ENCODE results near the gene SIX2.

SIX2 gene

DNA sequence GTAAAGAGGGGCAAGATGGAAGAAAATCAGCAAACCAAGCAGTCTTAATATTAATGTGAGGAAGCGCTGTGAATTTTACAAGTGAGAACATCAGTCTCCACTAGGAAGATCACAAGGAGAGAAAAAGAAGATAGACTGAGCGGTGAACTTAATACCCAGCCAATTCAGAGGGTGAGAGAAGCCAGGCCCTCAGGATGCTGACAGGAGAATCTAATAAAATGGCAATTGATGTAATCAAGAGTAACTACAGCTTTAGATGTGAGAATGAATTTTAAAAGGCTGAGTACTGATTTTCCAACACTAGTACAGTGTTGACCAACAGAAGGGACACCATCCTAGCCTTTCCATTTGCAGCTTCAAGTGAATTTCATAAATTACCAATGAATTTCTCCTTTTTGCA is 35.7 kb upstream of the SIX2 start:
- Histone ChIP-seq H2AK5ac (ENCODE audit: low read length) (no peak overlapping the region), H3K4me2 (ENCODE audit: low read length) (no peak overlapping the region), H3K9me3 (ENCODE audit: insufficient read depth, low read depth, low read length) (peaks cover 1% of the 10 kb centered on the region), H3K36me3 (ENCODE audit: control insufficient read depth in 1 of 2, insufficient read depth in 2 of 2, low read length in 2 of 2) (no peaks in the 10 kb centered on the region), H3K79me2 (ENCODE audit: control insufficient read depth, insufficient read depth, low read length, poor library complexity) (no peaks in the 10 kb centered on the region), H3K27me3 (ENCODE audit: insufficient read depth, low read length) (peaks cover 2% of the 10 kb centered on the region), H3K4me1 (ENCODE audit: control insufficient read depth in 1 of 2, insufficient read depth in 2 of 2, low read length in 2 of 2) (no peaks in the 10 kb centered on the region), H2AFZ (ENCODE audit: insufficient read depth, low read length, poor library complexity) (no peak overlapping the region), H3K4me3 (ENCODE audit: low read depth, low read length) (no peak overlapping the region), H4K8ac (ENCODE audit: low read depth, low read length) (no peak overlapping the region), H2BK5ac (ENCODE audit: low read depth, low read length, poor library complexity) (no peak overlapping the region), H2BK12ac (ENCODE audit: low read length) (no peak overlapping the region), H3K79me1 (ENCODE audit: low read length) (no peaks in the 10 kb centered on the region), H4K91ac (ENCODE audit: low read depth, low read length) (no peak overlapping the region), H3K14ac (ENCODE audit: low read length) (no peak overlapping the region), H3K27ac (ENCODE audit: low read depth, low read length) (no peak overlapping the region), H3K4ac (ENCODE audit: low read depth, low read length) (no peak overlapping the region), H3K9ac (ENCODE audit: low read length) (no peak overlapping the region), H3K18ac (ENCODE audit: low read length) (no peak overlapping the region), H3K23ac (ENCODE audit: low read length) (no peak overlapping the region), H2BK120ac (ENCODE audit: insufficient read depth, low read length, poor library complexity) (no peak overlapping the region), H4K12ac (ENCODE audit: low read depth, low read length) (no peak overlapping the region)
- no CpG with 5 or more reads among the region's 2 CpGs for WGBS (ENCODE audit: extremely low coverage, insufficient coverage, insufficient read length)
- DNase-seq: no peak

GRCh38 chr2:45043174-45043573 is 33.9 kb upstream of the SIX2 start:
- H3K4me1 ChIP-seq (ENCODE audit: control insufficient read depth in 1 of 2, insufficient read depth in 2 of 2, low read length in 2 of 2): no peaks in the 10 kb centered on the region
- H3K14ac ChIP-seq (ENCODE audit: low read length): no peak overlapping the region
- no peak overlapping the region for H2AFZ ChIP-seq (ENCODE audit: insufficient read depth, low read length, poor library complexity)
- H3K4me3 ChIP-seq (ENCODE audit: low read depth, low read length): no peak overlapping the region
- H4K8ac ChIP-seq (ENCODE audit: low read depth, low read length): no peak overlapping the region
- no CpG with 5 or more reads among the region's 6 CpGs for WGBS (ENCODE audit: extremely low coverage, insufficient coverage, insufficient read length)
- H4K12ac ChIP-seq (ENCODE audit: low read depth, low read length): no peak overlapping the region
- no peak overlapping the region for H2BK12ac ChIP-seq (ENCODE audit: low read length)
- no peak overlapping the region for H3K4ac ChIP-seq (ENCODE audit: low read depth, low read length)
- no peak overlapping the region for H3K23ac ChIP-seq (ENCODE audit: low read length)
- H3K79me1 ChIP-seq (ENCODE audit: low read length): no peaks in the 10 kb centered on the region
- no peak overlapping the region for H3K4me2 ChIP-seq (ENCODE audit: low read length)
- H3K27me3 ChIP-seq (ENCODE audit: insufficient read depth, low read length): peaks cover 2% of the 10 kb centered on the region
- H3K79me2 ChIP-seq (ENCODE audit: control insufficient read depth, insufficient read depth, low read length, poor library complexity): no peaks in the 10 kb centered on the region
- no peak overlapping the region for H3K18ac ChIP-seq (ENCODE audit: low read length)
- H3K9me3 ChIP-seq (ENCODE audit: insufficient read depth, low read depth, low read length): peaks cover 1% of the 10 kb centered on the region
- no peak overlapping the region for H3K9ac ChIP-seq (ENCODE audit: low read length)
- no peaks in the 10 kb centered on the region for H3K36me3 ChIP-seq (ENCODE audit: control insufficient read depth in 1 of 2, insufficient read depth in 2 of 2, low read length in 2 of 2)
- no peak overlapping the region for H2BK120ac ChIP-seq (ENCODE audit: insufficient read depth, low read length, poor library complexity)
- H2BK5ac ChIP-seq (ENCODE audit: low read depth, low read length, poor library complexity): no peak overlapping the region
- H2AK5ac ChIP-seq (ENCODE audit: low read length): no peak overlapping the region
- H4K91ac ChIP-seq (ENCODE audit: low read depth, low read length): no peak overlapping the region
- peak in 1 of 2 donors; percentile 22 for DNase-seq
- H3K27ac ChIP-seq (ENCODE audit: low read depth, low read length): no peak overlapping the region

DNA sequence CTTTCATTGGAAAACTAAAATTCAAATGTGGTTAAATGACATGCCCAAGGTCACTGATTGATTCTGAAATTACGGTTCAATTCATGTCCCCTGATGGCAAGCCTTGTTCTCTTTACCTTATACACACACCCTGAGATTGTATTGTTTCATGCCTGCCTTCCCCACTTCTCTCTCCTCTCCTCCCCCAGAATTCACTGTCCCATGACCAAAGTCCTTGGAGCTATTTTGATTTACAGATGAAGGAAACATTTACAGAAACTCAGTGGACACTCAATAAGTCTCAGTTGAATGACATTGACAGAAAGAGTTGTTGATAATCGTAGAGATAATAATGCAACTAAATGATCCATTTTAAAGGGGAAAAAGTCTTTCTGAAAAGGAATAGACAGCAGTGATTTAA is 33.1 kb upstream of the SIX2 start:
- peaks cover 1% of the 10 kb centered on the region for H3K9me3 ChIP-seq (ENCODE audit: insufficient read depth, low read depth, low read length)
- no peak overlapping the region for H2AFZ ChIP-seq (ENCODE audit: insufficient read depth, low read length, poor library complexity)
- no peaks in the 10 kb centered on the region for H3K4me1 ChIP-seq (ENCODE audit: control insufficient read depth in 1 of 2, insufficient read depth in 2 of 2, low read length in 2 of 2)
- no peak overlapping the region for H2BK120ac ChIP-seq (ENCODE audit: insufficient read depth, low read length, poor library complexity)
- no peaks in the 10 kb centered on the region for H3K79me2 ChIP-seq (ENCODE audit: control insufficient read depth, insufficient read depth, low read length, poor library complexity)
- no peaks in the 10 kb centered on the region for H3K36me3 ChIP-seq (ENCODE audit: control insufficient read depth in 1 of 2, insufficient read depth in 2 of 2, low read length in 2 of 2)
- no peak overlapping the region for H4K91ac ChIP-seq (ENCODE audit: low read depth, low read length)
- no peak overlapping the region for H3K4me2 ChIP-seq (ENCODE audit: low read length)
- H3K27ac ChIP-seq (ENCODE audit: low read depth, low read length): no peak overlapping the region
- no peak overlapping the region for H4K8ac ChIP-seq (ENCODE audit: low read depth, low read length)
- no peak overlapping the region for H2BK12ac ChIP-seq (ENCODE audit: low read length)
- no peak overlapping the region for H2BK5ac ChIP-seq (ENCODE audit: low read depth, low read length, poor library complexity)
- no peak overlapping the region for H2AK5ac ChIP-seq (ENCODE audit: low read length)
- no peak overlapping the region for H3K23ac ChIP-seq (ENCODE audit: low read length)
- H3K27me3 ChIP-seq (ENCODE audit: insufficient read depth, low read length): peaks cover 2% of the 10 kb centered on the region
- H3K18ac ChIP-seq (ENCODE audit: low read length): no peak overlapping the region
- H3K9ac ChIP-seq (ENCODE audit: low read length): no peak overlapping the region
- H3K4me3 ChIP-seq (ENCODE audit: low read depth, low read length): no peak overlapping the region
- no CpG with 5 or more reads among the region's 2 CpGs for WGBS (ENCODE audit: extremely low coverage, insufficient coverage, insufficient read length)
- DNase-seq: no peak
- H4K12ac ChIP-seq (ENCODE audit: low read depth, low read length): no peak overlapping the region
- no peak overlapping the region for H3K14ac ChIP-seq (ENCODE audit: low read length)
- no peak overlapping the region for H3K4ac ChIP-seq (ENCODE audit: low read depth, low read length)
- H3K79me1 ChIP-seq (ENCODE audit: low read length): no peaks in the 10 kb centered on the region

- Histone ChIP-seq H3K4me2 (ENCODE audit: low read length) (no peak overlapping the region), H3K36me3 (ENCODE audit: control insufficient read depth in 1 of 2, insufficient read depth in 2 of 2, low read length in 2 of 2) (no peaks in the 10 kb centered on the region), H3K4ac (ENCODE audit: low read depth, low read length) (no peak overlapping the region), H4K8ac (ENCODE audit: low read depth, low read length) (no peak overlapping the region), H2AK5ac (ENCODE audit: low read length) (no peak overlapping the region), H3K9ac (ENCODE audit: low read length) (no peak overlapping the region), H3K14ac (ENCODE audit: low read length) (no peak overlapping the region), H3K79me1 (ENCODE audit: low read length) (no peaks in the 10 kb centered on the region), H4K12ac (ENCODE audit: low read depth, low read length) (no peak overlapping the region), H2BK5ac (ENCODE audit: low read depth, low read length, poor library complexity) (no peak overlapping the region), H3K27ac (ENCODE audit: low read depth, low read length) (no peak overlapping the region), H3K27me3 (ENCODE audit: insufficient read depth, low read length) (peaks cover 2% of the 10 kb centered on the region), H3K4me3 (ENCODE audit: low read depth, low read length) (no peak overlapping the region), H3K23ac (ENCODE audit: low read length) (no peak overlapping the region), H4K91ac (ENCODE audit: low read depth, low read length) (no peak overlapping the region), H3K4me1 (ENCODE audit: control insufficient read depth in 1 of 2, insufficient read depth in 2 of 2, low read length in 2 of 2) (no peaks in the 10 kb centered on the region), H3K18ac (ENCODE audit: low read length) (no peak overlapping the region), H2BK12ac (ENCODE audit: low read length) (no peak overlapping the region), H2BK120ac (ENCODE audit: insufficient read depth, low read length, poor library complexity) (no peak overlapping the region), H3K9me3 (ENCODE audit: insufficient read depth, low read depth, low read length) (no peaks in the 10 kb centered on the region), H2AFZ (ENCODE audit: insufficient read depth, low read length, poor library complexity) (no peak overlapping the region), H3K79me2 (ENCODE audit: control insufficient read depth, insufficient read depth, low read length, poor library complexity) (no peaks in the 10 kb centered on the region)
- no peak for DNase-seq
Observed at GRCh38 chr2:45040786-45041185, 31.5 kb upstream of the SIX2 start.

Measured in trophoblast cell (in vitro differentiated cells and primary cell).